Pancreas (tissue), 10 donors: Measurements from ENCODE around the gene PDIA2. TPM values are rescaled to one million over a fixed set of nuclear protein-coding genes. Genes with fewer than 3 reads are reported as not detected.

Experiments used
- ATAC-seq, 4 donors: fragments of 200-7000 bp; cut with Tn5 transposase; one replicate each; pipeline versions ENCODE4 v1.8.0 to v1.9.1; 2020; ENCODE audit warnings: mild to moderate bottlenecking in 4 of 4, moderate library complexity in 4 of 4
- DNase-seq, 6 donors: peaks; one replicate each; pipeline ENCODE4 v3.0.0-alpha.2; 2020
- FAIRE-seq: peaks from 2 replicates; lab custom pipeline; 2012; peaks lifted over from hg19 to GRCh38; lab: Jason Lieb, UNC
- H3K27ac ChIP-seq, 4 donors: fragments of 200-600 bp; sonication (generic); 1 replicate in 3 of 4; 2 replicates in 1 of 4; pipeline versions ENCODE4 v1.5.0 to v1.8.0; 2020
- H3K27me3 ChIP-seq, 4 donors: fragments of 200-600 bp; one replicate each; pipeline ENCODE4 v1.8.0; 2021
- H3K36me3 ChIP-seq, 3 donors: fragments of 200-600 bp; sonication (generic) in 1 of 3; one replicate each; pipeline versions ENCODE4 v1.5.0 to v1.8.0; 2020 to 2021
- H3K4me1 ChIP-seq, 3 donors: fragments of 200-600 bp; one replicate each; pipeline ENCODE4 v1.8.0; 2021
- H3K4me3 ChIP-seq, 4 donors: fragments of 200-600 bp; sonication (generic) in 2 of 4; one replicate each; pipeline versions ENCODE4 v1.5.0 to v1.8.0; 2020 to 2021
- H3K9me3 ChIP-seq, 4 donors: fragments of 200-600 bp; one replicate each; pipeline ENCODE4 v1.8.0; 2021
- WGBS, 2 donors: extraction: QIAGEN DNeasy Blood & Tissue Kit; methylation state at CpG; one replicate each; pipeline ENCODE4 v1.1.7; 2013; 5-methylcytosine and 5-hydroxymethylcytosine counted together
- intact Hi-C, 3 donors: fragments of 100-400 bp; cut with DNase I; formaldehyde crosslinking; loops; one replicate each; pipeline versions ENCODE4 v1.11.1 to v1.14.2; 2022
- polyA plus RNA-seq, 2 donors: library from polyadenylated mRNA; stranded (reverse); fragments of 200-250 nt; gene quantifications; one replicate each; pipeline ENCODE4 v1.2.3, GENCODE V29; 2013
- total RNA-seq, 6 donors: library from RNA; stranded (reverse); fragmentation: NEBNext Ultra II Directional in 4 of 6; extraction: Animal tissue kit (Norgen Biotek cat#: 25700) in 4 of 6; gene quantifications; one replicate each; pipeline versions ENCODE4 v1.2.1 to v1.2.4, GENCODE V29; 2021 to 2023
- TF ChIP-seq, protein P1 (sequence below), 4 donors: fragments of 200-600 bp; sonication (generic) in 3 of 4; IDR thresholded peaks; one replicate each; pipeline versions ENCODE4 v1.5.0 to v1.8.0; 2021; ENCODE audit warnings: antibody characterized with exemption in 4 of 4
- donor health status: healthy with polysubstance abuse.
- donor health status: DM: no; HTN: no; CAD: no; lungs with moderate emphysema.
- donor health status: DM: no; HTN: no; CAD: no.
- donor health status: control.
- donor health status: control.
- donor health status: Bipolar disorder and iron deficiency.
- donor health status: DM: yes; HTN: yes; CAD: no.
- donor health status: DM: no; HTN: no; CAD: no.
- donor health status: DM: no; HTN: no; CAD: no.
- donor health status: DM: yes; HTN: yes; CAD: no.

PDIA2 gene
- total and polyA plus RNA-seq, 8 donors: 13.0 to 3,084 (median 1,145) TPM

DNA sequence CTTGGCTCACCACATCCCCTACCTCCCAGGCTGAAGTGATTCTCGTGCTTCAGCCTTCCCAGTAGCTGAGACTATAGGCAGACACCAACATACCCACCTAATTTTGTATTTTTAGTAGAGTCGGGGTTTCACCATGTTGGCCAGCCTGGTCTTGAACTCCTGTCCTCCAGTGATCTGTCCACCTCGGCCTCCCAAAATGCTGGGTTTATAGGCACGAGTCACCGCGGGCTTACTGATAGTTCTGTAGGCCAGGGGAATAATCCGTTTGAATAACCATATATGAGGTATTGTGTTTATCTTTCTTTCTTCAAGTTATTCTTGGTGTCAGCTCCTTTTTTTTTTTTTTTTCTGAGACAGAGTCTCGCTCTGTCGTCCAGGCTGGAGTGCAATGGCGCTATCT, 40.7 kb upstream of the PDIA2 start:
- no peak overlapping the region for H3K27ac ChIP-seq
- 92 to 93% methylated on average over 10 of the region's 10 CpGs for WGBS, 2 donors

DNA sequence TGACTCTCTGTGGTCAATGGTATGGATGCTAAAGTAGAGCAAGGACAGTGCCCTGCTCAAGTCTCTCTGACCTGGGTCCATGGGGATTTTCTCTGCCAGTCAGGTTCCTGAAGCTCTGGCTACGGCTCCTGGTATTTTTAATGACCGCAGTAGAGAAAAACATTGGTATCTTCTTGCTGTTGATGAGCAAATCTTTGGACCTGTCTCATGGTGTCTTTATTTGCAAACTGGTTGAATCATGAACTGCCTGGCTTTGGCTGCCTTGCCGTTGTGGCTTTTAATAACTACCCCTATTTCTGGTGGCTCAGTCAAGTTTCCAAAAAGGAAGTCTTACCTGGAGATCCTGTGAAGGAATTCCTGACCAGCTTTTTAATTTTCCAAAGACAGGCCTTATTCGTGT, 39.6 kb upstream of the PDIA2 start:
- Histone ChIP-seq H3K27ac (no peak overlapping the region), H3K4me3 (no peak overlapping the region), H3K9me3 (no peaks in the 10 kb centered on the region), H3K36me3 (no peaks in the 10 kb centered on the region), H3K27me3 (no peaks in the 10 kb centered on the region), H3K4me1 (peaks cover 0 to 14% (median 0%) of the 10 kb centered on the region in 3 donors)
- 71 to 76% methylated on average over 4 of the region's 4 CpGs for WGBS, 2 donors
- no peak for FAIRE-seq
- TF ChIP-seq, protein P1, sequence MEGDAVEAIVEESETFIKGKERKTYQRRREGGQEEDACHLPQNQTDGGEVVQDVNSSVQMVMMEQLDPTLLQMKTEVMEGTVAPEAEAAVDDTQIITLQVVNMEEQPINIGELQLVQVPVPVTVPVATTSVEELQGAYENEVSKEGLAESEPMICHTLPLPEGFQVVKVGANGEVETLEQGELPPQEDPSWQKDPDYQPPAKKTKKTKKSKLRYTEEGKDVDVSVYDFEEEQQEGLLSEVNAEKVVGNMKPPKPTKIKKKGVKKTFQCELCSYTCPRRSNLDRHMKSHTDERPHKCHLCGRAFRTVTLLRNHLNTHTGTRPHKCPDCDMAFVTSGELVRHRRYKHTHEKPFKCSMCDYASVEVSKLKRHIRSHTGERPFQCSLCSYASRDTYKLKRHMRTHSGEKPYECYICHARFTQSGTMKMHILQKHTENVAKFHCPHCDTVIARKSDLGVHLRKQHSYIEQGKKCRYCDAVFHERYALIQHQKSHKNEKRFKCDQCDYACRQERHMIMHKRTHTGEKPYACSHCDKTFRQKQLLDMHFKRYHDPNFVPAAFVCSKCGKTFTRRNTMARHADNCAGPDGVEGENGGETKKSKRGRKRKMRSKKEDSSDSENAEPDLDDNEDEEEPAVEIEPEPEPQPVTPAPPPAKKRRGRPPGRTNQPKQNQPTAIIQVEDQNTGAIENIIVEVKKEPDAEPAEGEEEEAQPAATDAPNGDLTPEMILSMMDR (IDR thresholded peaks at IDR 0.05): no peak
- no peak for ATAC-seq
- peak in 2 of 6 donors; percentile 0 to 6 for DNase-seq
- intact Hi-C loops: loop anchor here in 1 of 3 donors (10.0 kb wide), 1 partner anchor 101 kb away; no protein-coding TSS in a partner anchor

More for the DNA sequence above, 40.7 kb upstream of the PDIA2 start:
- H3K36me3 ChIP-seq: no peaks in the 10 kb centered on the region
- intact Hi-C loops: loop anchor here in 1 of 3 donors (10.0 kb wide), 1 partner anchor 103 kb away; no protein-coding TSS in a partner anchor
- H3K9me3 ChIP-seq: no peaks in the 10 kb centered on the region
- no peaks in the 10 kb centered on the region for H3K27me3 ChIP-seq
- FAIRE-seq: no peak
- peaks cover 0 to 14% (median 0%) of the 10 kb centered on the region in 3 donors for H3K4me1 ChIP-seq
- ATAC-seq: no peak
- H3K4me3 ChIP-seq: no peak overlapping the region
- TF ChIP-seq, protein P1 (IDR thresholded peaks at IDR 0.05): no peak
- DNase-seq: no peak

DNA sequence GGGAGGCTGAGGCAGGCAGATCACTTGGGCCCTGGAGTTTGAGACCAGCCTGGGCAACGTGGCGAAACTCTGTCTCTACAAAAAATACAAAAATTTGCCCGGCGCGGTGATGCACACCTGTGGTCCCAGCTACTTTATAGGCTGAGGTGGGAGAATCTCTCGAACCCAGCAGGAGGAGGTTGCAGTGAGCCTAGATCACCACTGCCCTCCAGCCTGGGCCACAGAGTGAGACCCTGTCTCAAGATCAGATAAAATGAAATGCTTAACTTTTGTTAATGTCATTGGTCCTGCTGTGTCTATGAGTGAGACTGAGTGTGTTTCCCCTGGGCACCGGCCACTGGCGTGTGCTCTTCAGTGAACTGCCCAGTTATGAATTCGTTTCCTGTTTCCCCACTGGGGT, 37.9 kb upstream of the PDIA2 start:
- TF ChIP-seq, protein P1 (IDR thresholded peaks at IDR 0.05): no peak
- no peak for DNase-seq

DNA sequence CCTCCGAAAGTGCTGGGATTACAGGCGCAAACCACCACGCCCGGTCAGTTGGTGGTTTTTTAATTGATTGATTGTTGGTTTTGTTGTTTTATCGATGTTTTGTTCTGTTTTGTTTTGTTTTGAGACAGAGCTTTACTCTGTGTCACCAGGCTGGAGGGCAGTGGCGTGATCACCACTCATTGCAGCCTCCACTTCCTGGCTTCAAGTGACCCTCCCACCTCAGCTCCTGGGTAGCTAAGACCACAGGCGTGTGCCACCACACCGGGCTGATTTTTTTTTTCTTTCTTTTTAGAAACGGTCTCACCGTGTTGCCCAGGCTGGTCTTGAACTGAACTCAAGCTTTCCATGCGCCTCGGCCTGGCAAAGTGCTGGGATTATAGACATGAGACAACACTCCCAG, 35.9 kb upstream of the PDIA2 start:
- intact Hi-C loops: loop anchor here in 2 of 3 donors (5.0 to 10.0 kb wide), 2 partner anchors 98 to 100 kb away; no protein-coding TSS in a partner anchor
- no peak overlapping the region for H3K27ac ChIP-seq
- peaks cover 0 to 9% (median 7%) of the 10 kb centered on the region in 3 donors for H3K4me1 ChIP-seq
- H3K27me3 ChIP-seq: no peaks in the 10 kb centered on the region
- FAIRE-seq: no peak
- no peaks in the 10 kb centered on the region for H3K36me3 ChIP-seq
- TF ChIP-seq, protein P1 (IDR thresholded peaks at IDR 0.05): no peak
- peak in 2 of 6 donors; percentile 3 to 10 for DNase-seq
- no peaks in the 10 kb centered on the region for H3K9me3 ChIP-seq
- H3K4me3 ChIP-seq: no peak overlapping the region
- no peak for ATAC-seq
- 93 to 98% methylated on average over 12 of the region's 12 CpGs for WGBS, 2 donors

More for the DNA sequence above, 37.9 kb upstream of the PDIA2 start:
- intact Hi-C loops: loop anchor here in 2 of 3 donors (5.0 to 10.0 kb wide), 2 partner anchors 100 to 102 kb away; no protein-coding TSS in a partner anchor
- no peak overlapping the region for H3K27ac ChIP-seq
- H3K27me3 ChIP-seq: no peaks in the 10 kb centered on the region
- H3K9me3 ChIP-seq: no peaks in the 10 kb centered on the region
- H3K4me3 ChIP-seq: no peak overlapping the region
- ATAC-seq (no peak), FAIRE-seq (no peak)
- WGBS, 2 donors: 95 to 98% methylated on average over 9 of the region's 9 CpGs
- no peaks in the 10 kb centered on the region for H3K36me3 ChIP-seq
- H3K4me1 ChIP-seq: peaks cover 0 to 9% (median 3%) of the 10 kb centered on the region in 3 donors

DNA sequence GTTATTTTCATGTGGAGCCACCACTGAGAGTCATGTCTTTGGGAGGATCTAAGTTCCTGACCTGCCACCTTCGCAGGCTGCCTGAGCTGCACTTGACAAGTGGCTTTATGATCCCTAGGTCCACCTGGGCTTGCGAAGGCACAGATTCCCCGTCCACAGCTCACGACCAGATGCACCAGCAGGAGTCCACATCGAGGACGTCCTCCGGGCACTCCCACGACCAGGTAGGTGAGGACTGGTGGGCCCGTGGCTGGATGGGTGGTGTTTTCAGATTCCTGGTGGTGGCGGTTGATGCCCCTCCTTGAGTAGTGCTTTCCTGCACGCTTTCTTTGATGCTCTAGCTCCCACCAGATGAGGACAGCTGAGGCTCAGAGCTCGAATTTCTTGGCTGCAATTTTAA, 33.5 kb upstream of the PDIA2 start:
- ATAC-seq (no peak), DNase-seq (peak in 1 of 6 donors; percentile 25), FAIRE-seq (no peak)
- Histone ChIP-seq H3K4me1 (peaks cover 0 to 9% (median 7%) of the 10 kb centered on the region in 3 donors), H3K27ac (peak overlapping the region in 2 of 4 donors; percentile 74 to 76), H3K4me3 (no peak overlapping the region), H3K36me3 (no peaks in the 10 kb centered on the region), H3K9me3 (no peaks in the 10 kb centered on the region), H3K27me3 (no peaks in the 10 kb centered on the region)
- 88 to 92% methylated on average over 12 of the region's 12 CpGs for WGBS, 2 donors
- intact Hi-C loops: loop anchor here in 2 of 3 donors (5.0 to 10.0 kb wide), 2 partner anchors 95 to 98 kb away; no protein-coding TSS in a partner anchor
- TF ChIP-seq, protein P1 (IDR thresholded peaks at IDR 0.05): no peak
